ENCODE data around the gene MNX1. TPM values are rescaled to one million over a fixed set of nuclear protein-coding genes. Genes with fewer than 3 reads are reported as not detected.

Gene MNX1
- total RNA-seq, 1 donor from 2014 or later: not detected

Other genes with a start within 250 kb of the MNX1 start
- 73.7 and 79.6 TPM in 2 replicates for gene LMBR1, start 117.5 kb downstream of the MNX1 start, total RNA-seq
- 13.7 and 17.6 TPM in 2 replicates for gene NOM1, start 61.0 kb downstream of the MNX1 start, total RNA-seq
- gene UBE3C, start 128.3 kb upstream of the MNX1 start, total RNA-seq: 73.6 and 89.5 TPM in 2 replicates